MCF 10A (cell line): Measurements from ENCODE around the gene ZMYM4. TPM values are rescaled to one million over a fixed set of nuclear protein-coding genes. Genes with fewer than 3 reads are reported as not detected.

Experiments used
- BruUV-seq: library from RNA; stranded (reverse); fragments of 400-500 nt; replicated peaks from 2 replicates; lab custom pipeline; 2021; lab: Mats Ljungman, UMichigan
- CTCF ChIA-PET: fragments of 300-600 bp; sonication (Branson Sonifier 250); formaldehyde crosslinking; extraction: SDS; loops from one replicate; lab custom pipeline; 2021; ENCODE audit warnings: antibody characterized with exemption, inconsistent platforms; lab: Yijun Ruan, JAX
- POLR2A ChIA-PET: fragments of 300-600, 350-650 bp; sonication (Branson Sonifier 250); formaldehyde crosslinking; extraction: SDS; loops from one replicate; lab custom pipeline; 2020; ENCODE audit warnings: antibody characterized with exemption, inconsistent platforms; lab: Yijun Ruan, JAX
- DNase-seq: peaks from one replicate; pipeline ENCODE4 v3.0.0-alpha.2; 2018; ENCODE audit not compliant: unreplicated experiment
- H3K27ac Mint-ChIP-seq: one replicate; pipeline ENCODE4 v1.8.0; 2022; ENCODE audit warnings: mild to moderate bottlenecking, low read depth, mixed read lengths; ENCODE audit not compliant: unreplicated experiment
- H3K27me3 Mint-ChIP-seq: one replicate; pipeline ENCODE4 v1.8.0; 2022; ENCODE audit warnings: mixed read lengths; ENCODE audit not compliant: insufficient read depth, unreplicated experiment
- H3K36me3 Mint-ChIP-seq: one replicate; pipeline ENCODE4 v1.8.0; 2022; ENCODE audit warnings: mild to moderate bottlenecking, moderate library complexity, mixed read lengths; ENCODE audit not compliant: insufficient read depth, unreplicated experiment
- H3K4me1 Mint-ChIP-seq: one replicate; pipeline ENCODE4 v1.8.0; 2022; ENCODE audit warnings: mixed read lengths; ENCODE audit not compliant: insufficient read depth, unreplicated experiment
- H3K4me3 Mint-ChIP-seq: one replicate; pipeline ENCODE4 v1.8.0; 2022; ENCODE audit warnings: mild to moderate bottlenecking, moderate library complexity, mixed read lengths; ENCODE audit not compliant: unreplicated experiment
- H3K9me3 Mint-ChIP-seq: one replicate; pipeline ENCODE4 v1.8.0; 2022; ENCODE audit warnings: mixed read lengths; ENCODE audit not compliant: unreplicated experiment
- intact Hi-C: fragments of 100-400 bp; cut with micrococcal nuclease; formaldehyde crosslinking; loops from 2 replicates; pipeline ENCODE4 v1.14.1; 2022
- total RNA-seq: library from RNA; stranded (reverse); gene quantifications from 2 replicates; pipeline ENCODE4 v1.2.3, GENCODE V29; 2022
- TF ChIP-seq, protein P1 (sequence below): fragments of 200-600 bp; IDR thresholded peaks from one replicate; pipeline ENCODE4 v1.8.0; 2022; ENCODE audit warnings: antibody characterized with exemption, mild to moderate bottlenecking; ENCODE audit not compliant: unreplicated experiment

Gene ZMYM4
- total RNA-seq, 1 experiment from 2014 or later = 62.0 TPM

GRCh38 chr1:35466120-35466519 lies 197.6 kb downstream of the ZMYM4 start:
- no TSS peak for BruUV-seq
- CTCF ChIA-PET = interaction anchor here (0.6 to 3.1 kb wide), 4 partner anchors 11 to 711 kb away, joined by 3 to 30 read pairs (median 4); no protein-coding TSS in a partner anchor
- intact Hi-C loops = no loop called here

GRCh38 chr1:35470977-35471613 lies 202.6 kb downstream of the ZMYM4 start:
- Mint-ChIP-seq H3K9me3 (peaks cover 7% of the 10 kb centered on the region), H3K36me3 (peaks cover 41% of the 10 kb centered on the region), H3K4me3 (no peak overlapping the region), H3K27ac (no peak overlapping the region), H3K27me3 (no peaks in the 10 kb centered on the region), H3K4me1 (peaks cover 16% of the 10 kb centered on the region)
- intact Hi-C loops = no loop called here
- ChIA-PET CTCF (interaction anchor here (0.6 to 1.8 kb wide), 3 partner anchors 19 to 94 kb away, joined by 3 to 5 read pairs (median 5); no protein-coding TSS in a partner anchor), POLR2A (no interaction called here)
- no peak for DNase-seq
- TF ChIP-seq, protein P1, sequence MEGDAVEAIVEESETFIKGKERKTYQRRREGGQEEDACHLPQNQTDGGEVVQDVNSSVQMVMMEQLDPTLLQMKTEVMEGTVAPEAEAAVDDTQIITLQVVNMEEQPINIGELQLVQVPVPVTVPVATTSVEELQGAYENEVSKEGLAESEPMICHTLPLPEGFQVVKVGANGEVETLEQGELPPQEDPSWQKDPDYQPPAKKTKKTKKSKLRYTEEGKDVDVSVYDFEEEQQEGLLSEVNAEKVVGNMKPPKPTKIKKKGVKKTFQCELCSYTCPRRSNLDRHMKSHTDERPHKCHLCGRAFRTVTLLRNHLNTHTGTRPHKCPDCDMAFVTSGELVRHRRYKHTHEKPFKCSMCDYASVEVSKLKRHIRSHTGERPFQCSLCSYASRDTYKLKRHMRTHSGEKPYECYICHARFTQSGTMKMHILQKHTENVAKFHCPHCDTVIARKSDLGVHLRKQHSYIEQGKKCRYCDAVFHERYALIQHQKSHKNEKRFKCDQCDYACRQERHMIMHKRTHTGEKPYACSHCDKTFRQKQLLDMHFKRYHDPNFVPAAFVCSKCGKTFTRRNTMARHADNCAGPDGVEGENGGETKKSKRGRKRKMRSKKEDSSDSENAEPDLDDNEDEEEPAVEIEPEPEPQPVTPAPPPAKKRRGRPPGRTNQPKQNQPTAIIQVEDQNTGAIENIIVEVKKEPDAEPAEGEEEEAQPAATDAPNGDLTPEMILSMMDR = no peak
- BruUV-seq = no TSS peak

More at GRCh38 chr1:35466120-35466519, 197.6 kb downstream of the ZMYM4 start:
- H3K27ac Mint-ChIP-seq = no peak overlapping the region
- no peak for DNase-seq
- no peak overlapping the region for H3K4me3 Mint-ChIP-seq
- H3K27me3 Mint-ChIP-seq = no peaks in the 10 kb centered on the region
- peaks cover 68% of the 10 kb centered on the region for H3K36me3 Mint-ChIP-seq
- H3K4me1 Mint-ChIP-seq = peaks cover 10% of the 10 kb centered on the region
- POLR2A ChIA-PET = no interaction called here
- H3K9me3 Mint-ChIP-seq = peaks cover 7% of the 10 kb centered on the region
- TF ChIP-seq, protein P1 = no peak

Other genes starting within 250 kb of the ZMYM4 start
- 21.6 and 25.7 TPM in 2 replicates for gene ZMYM6, start 236.8 kb upstream of the ZMYM4 start, total RNA-seq
- 19.2 and 21.2 TPM in 2 replicates for gene ZMYM1, start 189.3 kb upstream of the ZMYM4 start, total RNA-seq
- gene SFPQ, start 75.6 kb upstream of the ZMYM4 start, total RNA-seq = 275 and 314 TPM in 2 replicates